ENCODE measurements around the gene FOXM1. TPM values are rescaled to one million over a fixed set of nuclear protein-coding genes. Genes with fewer than 3 reads are reported as not detected.

FOXM1 gene
- total and polyA plus RNA-seq, 2 donors: 3.5 to 12.3 TPM

GRCh38 chr12:2902272-2902880 is 25.4 kb upstream of the FOXM1 start:
- Histone ChIP-seq H3K4me1 (ENCODE audit: control insufficient read depth in 2 of 2, insufficient read depth in 2 of 2, low read length in 2 of 2) (no peaks in the 10 kb centered on the region), H3K36me3 (ENCODE audit: control insufficient read depth in 2 of 2, insufficient read depth in 2 of 2, low read length in 1 of 2) (no peaks in the 10 kb centered on the region), H3K4me3 (ENCODE audit: low read length in 2 of 2) (no peak overlapping the region), H3K27me3 (ENCODE audit: control insufficient read depth in 2 of 2, insufficient read depth in 1 of 2, low read length in 1 of 2) (no peaks in the 10 kb centered on the region), H3K27ac (ENCODE audit: low read depth in 1 of 2, low read length in 1 of 2) (no peak overlapping the region), H3K9me3 (ENCODE audit: control insufficient read depth in 2 of 2, insufficient read depth in 1 of 2, low read length in 1 of 2) (no peaks in the 10 kb centered on the region)
- 90% methylated on average over 4 of the region's 4 CpGs for WGBS
- no peak for DNase-seq (ENCODE audit: low read depth in 6 of 9, low spot score in 9 of 9)

DNA sequence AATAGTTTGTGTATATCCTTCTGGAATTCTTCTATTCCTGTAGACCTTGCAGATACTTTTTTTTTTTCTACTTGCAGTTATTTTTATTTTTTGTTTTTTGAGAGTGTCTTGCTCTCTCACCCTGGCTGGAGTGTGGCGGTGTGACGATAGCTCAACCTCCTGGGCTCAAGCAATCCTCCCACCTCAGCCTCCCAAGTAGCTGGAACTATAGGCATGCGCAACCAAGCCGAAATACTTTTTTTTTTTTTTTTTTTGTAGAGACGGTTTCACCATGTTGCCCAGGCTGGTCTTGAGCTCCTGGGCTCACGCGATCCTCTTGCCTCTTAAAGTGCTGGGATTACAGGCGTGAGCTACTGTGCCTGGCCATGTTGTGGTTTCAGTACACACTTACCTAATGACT is 23.7 kb upstream of the FOXM1 start:
- no peak overlapping the region for H3K4me3 ChIP-seq (ENCODE audit: low read length in 2 of 2)
- DNase-seq (ENCODE audit: low read depth in 6 of 9, low spot score in 9 of 9): no peak
- 96% methylated on average over 8 of the region's 8 CpGs for WGBS

DNA sequence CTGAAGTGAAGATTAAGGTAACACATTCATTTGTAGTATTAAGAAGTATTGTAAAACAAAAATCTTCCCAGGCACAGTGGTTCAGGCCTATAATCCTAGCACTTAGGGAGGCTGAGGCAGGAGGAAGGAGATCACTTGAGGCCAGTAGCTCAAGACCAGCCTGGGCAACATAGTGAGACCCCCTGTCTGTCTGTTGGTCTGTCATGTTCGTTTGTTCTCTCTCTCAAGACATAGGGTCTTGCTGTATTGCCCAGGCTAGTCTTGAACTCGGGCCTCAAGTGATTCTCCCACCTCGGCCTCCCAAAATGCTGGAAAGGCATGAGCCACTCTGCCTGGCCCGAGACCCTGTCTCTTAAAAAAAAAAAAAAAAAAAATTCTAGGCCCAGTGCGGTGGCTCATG is 20.4 kb upstream of the FOXM1 start:
- DNase-seq (ENCODE audit: low read depth in 6 of 9, low spot score in 9 of 9): no peak
- Histone ChIP-seq H3K36me3 (ENCODE audit: control insufficient read depth in 2 of 2, insufficient read depth in 2 of 2, low read length in 1 of 2) (no peaks in the 10 kb centered on the region), H3K4me3 (ENCODE audit: low read length in 2 of 2) (no peak overlapping the region), H3K27ac (ENCODE audit: low read depth in 1 of 2, low read length in 1 of 2) (no peak overlapping the region), H3K9me3 (ENCODE audit: control insufficient read depth in 2 of 2, insufficient read depth in 1 of 2, low read length in 1 of 2) (no peaks in the 10 kb centered on the region), H3K27me3 (ENCODE audit: control insufficient read depth in 2 of 2, insufficient read depth in 1 of 2, low read length in 1 of 2) (no peaks in the 10 kb centered on the region), H3K4me1 (ENCODE audit: control insufficient read depth in 2 of 2, insufficient read depth in 2 of 2, low read length in 2 of 2) (no peaks in the 10 kb centered on the region)
- WGBS: 98% methylated on average over 5 of the region's 5 CpGs

More for the DNA sequence above, 23.7 kb upstream of the FOXM1 start:
- H3K27me3 ChIP-seq (ENCODE audit: control insufficient read depth in 2 of 2, insufficient read depth in 1 of 2, low read length in 1 of 2): no peaks in the 10 kb centered on the region
- H3K9me3 ChIP-seq (ENCODE audit: control insufficient read depth in 2 of 2, insufficient read depth in 1 of 2, low read length in 1 of 2): no peaks in the 10 kb centered on the region
- no peak overlapping the region for H3K27ac ChIP-seq (ENCODE audit: low read depth in 1 of 2, low read length in 1 of 2)
- no peaks in the 10 kb centered on the region for H3K36me3 ChIP-seq (ENCODE audit: control insufficient read depth in 2 of 2, insufficient read depth in 2 of 2, low read length in 1 of 2)
- H3K4me1 ChIP-seq (ENCODE audit: control insufficient read depth in 2 of 2, insufficient read depth in 2 of 2, low read length in 2 of 2): no peaks in the 10 kb centered on the region

- Histone ChIP-seq H3K27me3 (ENCODE audit: control insufficient read depth in 2 of 2, insufficient read depth in 1 of 2, low read length in 1 of 2) (no peaks in the 10 kb centered on the region), H3K36me3 (ENCODE audit: control insufficient read depth in 2 of 2, insufficient read depth in 2 of 2, low read length in 1 of 2) (no peaks in the 10 kb centered on the region), H3K4me1 (ENCODE audit: control insufficient read depth in 2 of 2, insufficient read depth in 2 of 2, low read length in 2 of 2) (peaks cover 5 to 7% of the 10 kb centered on the region in 2 donors), H3K9me3 (ENCODE audit: control insufficient read depth in 2 of 2, insufficient read depth in 1 of 2, low read length in 1 of 2) (no peaks in the 10 kb centered on the region), H3K4me3 (ENCODE audit: low read length in 2 of 2) (no peak overlapping the region), H3K27ac (ENCODE audit: low read depth in 1 of 2, low read length in 1 of 2) (no peak overlapping the region)
- WGBS: 97% methylated on average over 2 of the region's 2 CpGs
- no peak for DNase-seq (ENCODE audit: low read depth in 6 of 9, low spot score in 9 of 9)
Observed at GRCh38 chr12:2895511-2895910, 18.5 kb upstream of the FOXM1 start.

- Histone ChIP-seq H3K27me3 (ENCODE audit: control insufficient read depth in 2 of 2, insufficient read depth in 1 of 2, low read length in 1 of 2) (no peaks in the 10 kb centered on the region), H3K27ac (ENCODE audit: low read depth in 1 of 2, low read length in 1 of 2) (no peak overlapping the region), H3K9me3 (ENCODE audit: control insufficient read depth in 2 of 2, insufficient read depth in 1 of 2, low read length in 1 of 2) (no peaks in the 10 kb centered on the region), H3K4me1 (ENCODE audit: control insufficient read depth in 2 of 2, insufficient read depth in 2 of 2, low read length in 2 of 2) (peaks cover 9 to 12% of the 10 kb centered on the region in 2 donors), H3K36me3 (ENCODE audit: control insufficient read depth in 2 of 2, insufficient read depth in 2 of 2, low read length in 1 of 2) (no peaks in the 10 kb centered on the region), H3K4me3 (ENCODE audit: low read length in 2 of 2) (no peak overlapping the region)
- WGBS: 94% methylated on average over 2 of the region's 2 CpGs
- no peak for DNase-seq (ENCODE audit: low read depth in 6 of 9, low spot score in 9 of 9)
Observed at GRCh38 chr12:2895051-2895451, 18.1 kb upstream of the FOXM1 start.

- Histone ChIP-seq H3K27me3 (ENCODE audit: control insufficient read depth in 2 of 2, insufficient read depth in 1 of 2, low read length in 1 of 2) (no peaks in the 10 kb centered on the region), H3K4me3 (ENCODE audit: low read length in 2 of 2) (no peak overlapping the region), H3K27ac (ENCODE audit: low read depth in 1 of 2, low read length in 1 of 2) (no peak overlapping the region), H3K9me3 (ENCODE audit: control insufficient read depth in 2 of 2, insufficient read depth in 1 of 2, low read length in 1 of 2) (no peaks in the 10 kb centered on the region), H3K36me3 (ENCODE audit: control insufficient read depth in 2 of 2, insufficient read depth in 2 of 2, low read length in 1 of 2) (peaks cover 3 to 6% of the 10 kb centered on the region in 2 donors), H3K4me1 (ENCODE audit: control insufficient read depth in 2 of 2, insufficient read depth in 2 of 2, low read length in 2 of 2) (peaks cover 10 to 13% of the 10 kb centered on the region in 2 donors)
- WGBS: 96% methylated on average over 8 of the region's 8 CpGs
- no peak for DNase-seq (ENCODE audit: low read depth in 6 of 9, low spot score in 9 of 9)
Observed at GRCh38 chr12:2893007-2893406, 16.0 kb upstream of the FOXM1 start.

DNA sequence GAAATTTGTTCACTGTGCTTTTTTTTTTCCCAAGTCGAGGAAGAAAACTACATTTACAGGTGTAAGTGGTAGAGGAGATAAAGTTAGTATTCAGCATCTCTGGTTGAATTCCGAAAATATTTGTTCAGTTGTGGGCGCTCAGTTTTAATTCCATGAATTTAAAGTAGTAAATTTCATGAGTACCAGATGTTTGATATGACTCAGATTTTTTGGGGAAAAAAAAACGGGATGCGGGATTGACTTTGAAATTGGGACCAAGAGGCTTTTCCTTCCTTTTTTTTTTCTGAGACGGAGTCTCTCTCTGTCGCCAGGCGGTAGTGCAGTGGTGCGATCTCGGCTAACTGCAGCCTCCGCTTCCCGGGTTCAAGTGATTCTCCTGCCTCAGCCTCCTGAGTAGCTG is 15.3 kb upstream of the FOXM1 start:
- WGBS: 96% methylated on average over 12 of the region's 12 CpGs
- no peak for DNase-seq (ENCODE audit: low read depth in 6 of 9, low spot score in 9 of 9)
- H3K4me3 ChIP-seq (ENCODE audit: low read length in 2 of 2): no peak overlapping the region
- H3K4me1 ChIP-seq (ENCODE audit: control insufficient read depth in 2 of 2, insufficient read depth in 2 of 2, low read length in 2 of 2): peaks cover 10 to 13% of the 10 kb centered on the region in 2 donors
- H3K36me3 ChIP-seq (ENCODE audit: control insufficient read depth in 2 of 2, insufficient read depth in 2 of 2, low read length in 1 of 2): peaks cover 8 to 13% of the 10 kb centered on the region in 2 donors
- H3K9me3 ChIP-seq (ENCODE audit: control insufficient read depth in 2 of 2, insufficient read depth in 1 of 2, low read length in 1 of 2): no peaks in the 10 kb centered on the region
- no peaks in the 10 kb centered on the region for H3K27me3 ChIP-seq (ENCODE audit: control insufficient read depth in 2 of 2, insufficient read depth in 1 of 2, low read length in 1 of 2)
- H3K27ac ChIP-seq (ENCODE audit: low read depth in 1 of 2, low read length in 1 of 2): no peak overlapping the region

- Histone ChIP-seq H3K27me3 (ENCODE audit: control insufficient read depth in 2 of 2, insufficient read depth in 1 of 2, low read length in 1 of 2) (no peaks in the 10 kb centered on the region), H3K36me3 (ENCODE audit: control insufficient read depth in 2 of 2, insufficient read depth in 2 of 2, low read length in 1 of 2) (peaks cover 8 to 19% of the 10 kb centered on the region in 2 donors), H3K9me3 (ENCODE audit: control insufficient read depth in 2 of 2, insufficient read depth in 1 of 2, low read length in 1 of 2) (no peaks in the 10 kb centered on the region), H3K4me1 (ENCODE audit: control insufficient read depth in 2 of 2, insufficient read depth in 2 of 2, low read length in 2 of 2) (peaks cover 10 to 13% of the 10 kb centered on the region in 2 donors), H3K27ac (ENCODE audit: low read depth in 1 of 2, low read length in 1 of 2) (peak overlapping the region; percentile 77 to 81), H3K4me3 (ENCODE audit: low read length in 2 of 2) (peak overlapping the region; percentile 64 to 78)
- DNase-seq (ENCODE audit: low read depth in 6 of 9, low spot score in 9 of 9): peak in 2 of 9 donors; percentile 9 to 14
- 30% methylated on average over 42 of the region's 42 CpGs for WGBS
Observed at GRCh38 chr12:2891240-2892053, 14.5 kb upstream of the FOXM1 start.

All from thymus (tissue), 11 donors.